NK-92 treated with Interleukin-12 subunit alpha and Interleukin-12 subunit beta, amount 100 ng/mL, for 24 hours (cell line): ENCODE results near the gene HEMGN.
"Not testable (repeated sequence)": the region's sequence is repeated elsewhere in the genome, so short reads cannot be mapped to it uniquely, and the experiment has no call there.

ENCODE experiments used
- DNase-seq: peaks from one replicate; lab custom pipeline; 2025; lab: John Stamatoyannopoulos, UW

Gene HEMGN, protein sequence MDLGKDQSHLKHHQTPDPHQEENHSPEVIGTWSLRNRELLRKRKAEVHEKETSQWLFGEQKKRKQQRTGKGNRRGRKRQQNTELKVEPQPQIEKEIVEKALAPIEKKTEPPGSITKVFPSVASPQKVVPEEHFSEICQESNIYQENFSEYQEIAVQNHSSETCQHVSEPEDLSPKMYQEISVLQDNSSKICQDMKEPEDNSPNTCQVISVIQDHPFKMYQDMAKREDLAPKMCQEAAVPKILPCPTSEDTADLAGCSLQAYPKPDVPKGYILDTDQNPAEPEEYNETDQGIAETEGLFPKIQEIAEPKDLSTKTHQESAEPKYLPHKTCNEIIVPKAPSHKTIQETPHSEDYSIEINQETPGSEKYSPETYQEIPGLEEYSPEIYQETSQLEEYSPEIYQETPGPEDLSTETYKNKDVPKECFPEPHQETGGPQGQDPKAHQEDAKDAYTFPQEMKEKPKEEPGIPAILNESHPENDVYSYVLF

DNA sequence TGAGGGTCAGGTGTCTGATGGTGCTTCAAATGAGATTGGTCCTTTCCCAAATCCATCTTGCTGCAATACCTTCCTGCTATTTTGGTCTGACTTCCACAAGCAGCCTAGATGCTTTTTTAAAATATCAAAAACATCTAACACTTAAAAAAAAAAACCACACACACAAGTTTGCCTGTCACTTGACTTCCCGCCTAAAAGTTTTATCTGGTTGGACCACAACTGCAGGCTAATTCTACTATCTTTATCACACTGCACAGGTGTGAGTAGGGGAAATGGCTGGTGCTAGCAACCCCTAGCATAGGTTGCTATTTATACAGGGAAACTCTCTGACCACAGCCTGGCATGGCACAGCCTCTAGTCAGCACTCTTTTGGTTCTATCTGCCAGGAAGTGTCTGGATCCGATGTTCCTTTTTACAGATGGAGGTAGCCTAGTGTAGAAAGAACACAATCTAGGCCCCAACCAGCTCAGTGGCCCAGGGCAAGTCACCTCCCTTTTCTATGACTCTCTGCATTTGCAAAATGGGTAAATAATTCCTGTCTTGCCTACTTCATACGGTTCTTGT is at the start of gene HEMGN:
Gene HEMGN (minus strand): TSS at position 92 of the 564 bp plus-strand sequence. CDS start 36 bp downstream, at position 56.
- DNase-seq, result peak; percentile 3

DNA sequence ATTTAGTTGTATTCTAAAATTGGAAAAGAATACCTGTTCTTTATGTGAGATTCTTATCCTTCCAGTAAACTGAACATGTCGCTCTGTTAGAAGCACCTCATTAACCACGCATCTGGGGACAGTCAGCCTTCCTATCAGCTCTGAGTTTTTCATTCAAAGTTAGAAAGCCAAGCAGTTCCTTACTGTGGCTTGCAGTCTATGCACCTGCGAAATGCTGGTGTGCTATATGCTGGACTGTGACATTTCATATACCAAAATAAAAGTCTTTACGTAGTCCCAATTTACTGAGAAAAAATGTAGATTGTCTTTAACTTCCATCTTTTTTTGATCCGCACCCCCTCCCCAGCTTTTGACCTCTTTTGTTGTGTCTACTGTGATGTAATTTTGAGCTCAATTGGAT is 49.5 kb upstream of the HEMGN start:
- no peak for DNase-seq

DNA sequence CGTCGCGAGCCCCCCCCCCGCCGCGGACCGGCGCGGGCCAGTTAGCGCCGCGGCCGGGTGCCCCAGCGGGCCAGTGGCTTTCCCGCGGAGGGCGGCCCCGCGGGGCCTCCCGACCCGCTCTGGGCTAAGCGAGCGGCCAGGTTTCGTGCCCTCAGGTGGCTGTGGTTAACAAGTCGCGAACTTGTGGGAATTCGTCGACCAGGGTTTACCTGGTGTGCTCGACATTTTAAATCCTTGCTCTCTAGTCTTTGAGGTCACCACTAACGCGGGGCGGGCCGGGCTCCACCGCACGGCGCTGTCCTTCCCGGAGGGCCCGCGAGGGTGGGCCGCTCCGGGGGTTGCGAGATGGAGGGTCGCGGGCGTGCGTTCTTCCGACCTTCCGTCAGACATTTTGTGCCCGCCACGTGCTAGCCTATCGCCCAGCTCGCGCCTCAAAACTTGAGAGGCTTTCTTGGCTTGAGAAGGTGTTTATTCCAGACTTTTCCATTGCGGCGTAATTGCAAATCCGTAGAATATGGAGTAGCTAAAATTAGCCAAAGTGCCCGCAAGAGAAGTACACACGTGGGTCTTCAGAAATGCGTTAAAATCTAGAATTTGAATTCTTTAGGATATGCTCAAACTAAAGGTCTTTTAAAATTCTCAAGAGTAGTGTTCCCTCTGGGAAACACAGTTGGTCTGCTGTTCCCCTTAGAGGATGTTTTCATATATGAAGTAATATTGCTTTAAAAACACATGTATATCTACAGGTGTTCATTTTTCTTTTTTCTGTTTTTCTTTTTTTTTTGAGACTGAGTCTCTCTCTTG is 47.3 kb upstream of the HEMGN start:
- peak; percentile 72 for DNase-seq

DNA sequence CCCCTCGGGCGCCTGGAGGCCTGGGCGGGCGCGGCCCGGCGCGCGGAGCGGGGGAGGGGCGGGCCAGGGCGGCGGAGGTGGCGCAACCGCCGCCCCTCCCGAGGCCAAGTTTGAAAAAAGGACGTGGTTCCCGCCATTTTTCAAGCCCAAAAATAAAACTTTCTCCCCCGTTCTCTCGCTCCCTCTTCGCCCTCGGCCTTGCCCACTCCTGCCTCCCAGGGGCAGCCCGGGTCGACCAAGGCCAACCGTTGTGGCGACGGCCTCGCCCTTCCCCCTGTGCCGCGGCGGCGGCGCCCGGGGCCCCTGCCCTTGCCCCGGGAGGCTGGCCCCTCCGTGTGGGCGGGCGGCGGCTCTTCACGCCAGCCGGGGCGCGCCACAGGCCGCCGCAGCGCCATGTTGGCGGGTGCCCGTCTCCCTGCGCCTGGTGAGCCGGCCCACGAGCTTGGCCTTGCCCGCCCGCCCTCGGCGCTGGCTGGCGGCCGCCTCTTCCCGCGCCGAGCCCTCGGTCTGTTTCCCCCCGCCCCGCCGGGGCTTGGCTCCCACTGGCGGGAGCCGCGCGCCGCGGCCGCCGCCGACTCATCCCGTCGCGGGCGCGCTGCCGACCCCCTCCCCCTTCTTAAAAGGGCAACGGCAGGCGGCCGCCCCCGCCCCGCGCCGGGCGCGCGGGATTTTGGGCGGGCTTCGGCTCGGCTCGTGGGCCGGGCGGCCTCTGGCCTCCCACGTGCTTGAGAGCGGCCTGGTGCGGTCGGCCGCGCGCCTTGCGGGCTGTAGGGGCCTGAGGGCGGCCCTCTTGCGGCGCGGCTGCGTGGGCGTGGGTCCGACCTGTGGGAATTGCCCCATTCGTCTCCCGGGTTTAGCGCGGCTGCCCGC is 46.5 kb upstream of the HEMGN start:
- peak; percentile 72 for DNase-seq

DNA sequence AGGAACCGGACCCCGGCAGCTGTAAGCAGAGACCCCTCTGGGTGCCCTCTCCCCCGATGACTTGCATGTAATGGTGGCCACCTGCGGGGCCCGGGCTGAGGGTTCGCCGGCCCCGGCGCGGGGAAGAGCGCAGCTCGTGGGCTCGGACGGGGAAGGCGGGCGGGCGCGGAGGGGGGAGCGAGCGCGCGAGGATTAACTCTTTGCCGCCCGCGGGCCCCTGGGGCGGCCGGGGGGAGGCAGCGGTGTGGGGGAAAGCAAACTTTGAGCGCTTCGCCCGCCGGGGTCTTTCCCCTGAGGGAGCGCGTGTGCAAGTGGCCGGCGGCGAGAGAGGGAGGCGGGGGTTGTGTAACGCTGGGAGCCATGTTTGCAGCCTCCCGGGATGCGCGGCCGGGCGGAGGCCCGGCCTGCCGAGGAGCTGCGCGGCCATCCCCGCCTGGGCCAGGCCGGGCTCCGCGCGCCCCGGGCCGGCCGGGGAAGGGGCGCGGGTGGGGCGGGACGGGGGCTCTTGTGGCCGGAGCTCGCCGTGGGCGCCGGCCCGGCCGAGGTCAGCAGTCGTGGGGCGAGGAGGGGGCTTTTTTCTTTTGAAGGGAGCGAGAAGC is 45.7 kb upstream of the HEMGN start:
- peak; percentile 44 for DNase-seq

DNA sequence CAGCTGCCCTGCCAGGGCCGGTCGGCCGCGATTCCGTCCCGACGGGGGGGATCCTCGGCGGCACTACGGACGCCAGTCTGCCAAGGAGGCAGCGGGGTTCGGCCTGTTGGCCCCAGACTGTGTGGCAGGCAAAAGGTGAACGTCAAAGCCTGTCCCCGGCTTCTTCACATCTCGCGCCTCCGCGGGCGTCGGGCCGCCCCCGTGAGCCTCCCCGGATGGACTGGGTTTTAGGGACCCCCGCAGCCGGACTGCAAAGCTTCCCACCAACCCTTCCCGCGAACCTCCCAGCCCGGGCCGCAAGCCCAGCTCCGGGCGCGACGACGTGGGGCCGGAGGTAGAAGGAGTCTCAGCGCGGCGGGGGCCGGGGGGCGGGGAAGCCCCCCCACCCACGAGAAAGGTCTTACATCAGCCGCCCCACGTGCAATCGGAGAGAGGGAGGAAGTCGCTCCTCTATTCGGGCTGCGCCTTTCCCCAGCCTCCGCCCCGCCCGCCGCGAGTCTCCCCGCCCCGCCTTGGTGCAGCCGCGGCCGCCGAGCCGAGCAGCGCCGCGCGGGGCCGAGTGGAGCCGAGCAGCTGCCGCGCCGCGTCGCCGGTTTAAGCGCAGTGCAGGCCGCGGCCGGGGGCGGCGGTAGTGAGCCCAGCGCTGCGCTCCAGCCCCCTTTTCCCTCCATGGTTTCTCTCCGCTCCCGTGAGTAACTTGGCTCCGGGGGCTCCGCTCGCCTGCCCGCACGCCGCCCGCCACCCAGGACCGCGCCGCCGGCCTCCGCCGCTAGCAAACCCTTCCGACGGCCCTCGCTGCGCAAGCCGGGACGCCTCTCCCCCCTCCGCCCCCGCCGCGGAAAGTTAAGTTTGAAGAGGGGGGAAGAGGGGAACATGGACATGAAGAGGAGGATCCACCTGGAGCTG is 45.0 kb upstream of the HEMGN start, which contains the start of gene ANP32B:
Gene ANP32B (plus strand): TSS at position 659 of the 906 bp plus-strand sequence. CDS start 215 bp downstream, at position 874.
- DNase-seq, result peak; percentile 87

DNA sequence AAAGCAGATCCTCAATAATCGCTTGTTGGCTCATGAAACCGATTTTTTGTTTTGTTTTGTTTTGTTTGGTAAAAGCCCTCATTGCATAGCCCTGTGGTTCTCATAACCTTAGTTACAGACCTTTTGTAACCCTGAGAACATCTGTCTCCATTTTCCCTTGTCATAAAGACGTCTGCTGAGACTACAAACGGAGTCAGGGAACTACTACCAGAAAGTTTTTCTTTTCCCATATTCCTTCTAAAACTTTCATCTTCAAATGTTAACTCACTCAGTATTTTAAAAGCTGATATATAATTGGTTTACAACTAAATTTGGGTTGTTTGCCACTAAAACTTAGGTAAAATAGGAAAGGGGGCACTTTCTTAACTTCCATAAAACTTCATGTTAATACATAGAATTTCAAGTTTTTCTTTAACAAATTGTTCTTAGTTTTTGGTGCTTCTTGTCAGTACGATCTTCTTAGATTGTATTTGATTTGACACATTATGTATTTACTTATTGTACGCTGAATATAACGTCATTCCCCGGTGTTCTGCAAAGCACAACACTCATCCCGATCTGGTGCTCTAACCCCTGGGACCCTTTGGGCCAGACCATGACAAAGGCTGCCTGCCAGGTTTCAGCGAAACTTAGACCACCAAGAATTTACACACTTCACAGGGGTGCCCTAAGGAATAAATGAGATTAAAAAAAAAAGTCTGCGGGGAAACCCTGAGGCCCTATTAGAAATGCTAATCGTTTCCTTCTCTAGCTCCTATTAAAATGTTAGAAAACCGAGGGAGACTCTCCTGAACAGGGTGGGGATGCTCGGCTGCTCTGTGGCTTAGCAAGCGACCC is 44.1 kb upstream of the HEMGN start:
- no peak for DNase-seq

DNA sequence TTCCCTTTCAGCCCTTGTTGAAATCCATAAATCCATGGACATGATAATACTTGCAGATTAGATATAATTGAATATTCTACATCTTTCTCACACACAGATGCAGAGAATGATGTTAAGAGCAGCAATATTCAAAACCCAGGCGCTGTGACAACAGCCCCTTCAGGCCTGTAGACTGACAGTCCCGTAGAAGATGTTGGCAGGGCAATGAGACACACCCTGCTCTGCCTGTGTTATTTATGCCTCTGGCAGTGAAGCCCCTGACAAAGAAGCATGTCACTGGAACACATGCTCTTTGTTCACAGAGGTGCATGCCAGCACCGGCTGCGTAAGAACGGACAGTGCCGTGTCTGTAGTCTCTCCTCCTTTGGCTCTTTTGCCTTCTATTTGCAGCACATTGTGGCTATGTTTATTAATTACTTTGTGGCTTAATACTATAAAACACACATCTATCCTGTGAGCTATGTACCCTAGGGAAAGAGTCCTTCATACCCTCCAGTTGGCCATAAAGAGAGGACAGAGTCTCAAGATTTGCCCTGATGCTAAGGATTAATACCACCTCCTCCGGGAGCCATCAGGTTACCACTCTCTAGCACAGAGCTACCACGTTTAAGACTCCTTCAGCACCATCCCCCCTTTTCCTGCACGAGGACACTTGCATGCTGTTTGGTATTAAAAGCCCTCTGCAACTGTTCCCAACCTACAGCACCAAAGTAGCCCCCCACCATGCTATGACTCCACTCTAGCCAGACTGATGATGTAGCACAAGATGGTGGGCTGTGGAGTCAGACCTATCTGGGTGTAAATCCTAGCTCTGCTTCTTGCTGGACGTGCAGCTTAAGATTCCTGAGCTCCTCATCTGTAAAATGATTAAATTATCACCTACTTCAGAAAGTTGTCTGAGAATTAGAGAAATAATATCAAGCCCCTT is 43.2 kb upstream of the HEMGN start:
- DNase-seq, result no peak

DNA sequence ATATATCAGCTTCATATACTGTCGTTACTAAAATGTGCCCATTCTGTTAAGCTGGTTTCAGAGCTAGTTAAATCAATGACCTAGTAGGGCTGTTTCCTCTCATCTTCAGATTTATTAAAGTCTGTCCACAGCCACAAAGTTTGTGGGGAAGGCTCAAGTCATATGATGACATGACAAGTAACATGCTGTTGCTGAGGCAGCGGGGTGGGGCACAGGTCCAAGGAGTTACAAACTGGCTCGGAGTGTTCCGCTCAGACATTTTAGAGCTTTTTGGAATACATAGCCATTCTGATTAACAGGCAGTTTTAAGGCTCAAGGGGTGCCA is 42.5 kb upstream of the HEMGN start:
- DNase-seq, result no peak

DNA sequence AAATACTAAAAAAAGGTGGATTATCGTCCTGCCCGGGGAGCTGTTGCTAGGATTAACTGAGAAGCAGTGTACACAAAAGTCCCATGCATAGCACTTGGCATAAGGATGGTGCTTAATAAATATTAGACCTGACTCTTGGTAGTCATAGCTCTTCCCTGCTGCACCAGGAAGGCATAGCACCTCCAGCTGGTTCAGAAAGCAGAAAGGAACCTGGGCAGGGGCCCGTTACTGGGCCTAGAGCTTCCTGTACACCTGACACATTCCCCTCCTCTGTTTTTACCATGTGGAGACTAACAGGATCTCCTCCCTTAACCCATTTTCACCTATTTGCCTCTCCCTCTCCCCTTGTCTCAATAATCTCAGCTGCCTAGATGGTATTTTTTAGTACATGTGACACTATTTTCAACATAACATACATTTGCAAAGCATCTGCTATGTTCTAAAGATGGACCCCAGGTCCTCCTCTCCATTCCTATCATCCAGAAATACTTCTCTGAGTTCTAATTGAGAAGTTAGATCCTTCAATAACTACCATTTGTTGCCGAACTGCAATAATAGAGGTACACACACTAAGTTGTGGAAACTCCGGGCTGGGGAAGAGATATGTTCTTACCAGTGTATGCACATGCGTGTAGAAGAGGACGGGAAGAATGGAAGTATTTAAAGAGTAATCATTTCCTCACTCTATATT is 42.0 kb upstream of the HEMGN start:
- no peak for DNase-seq

DNA sequence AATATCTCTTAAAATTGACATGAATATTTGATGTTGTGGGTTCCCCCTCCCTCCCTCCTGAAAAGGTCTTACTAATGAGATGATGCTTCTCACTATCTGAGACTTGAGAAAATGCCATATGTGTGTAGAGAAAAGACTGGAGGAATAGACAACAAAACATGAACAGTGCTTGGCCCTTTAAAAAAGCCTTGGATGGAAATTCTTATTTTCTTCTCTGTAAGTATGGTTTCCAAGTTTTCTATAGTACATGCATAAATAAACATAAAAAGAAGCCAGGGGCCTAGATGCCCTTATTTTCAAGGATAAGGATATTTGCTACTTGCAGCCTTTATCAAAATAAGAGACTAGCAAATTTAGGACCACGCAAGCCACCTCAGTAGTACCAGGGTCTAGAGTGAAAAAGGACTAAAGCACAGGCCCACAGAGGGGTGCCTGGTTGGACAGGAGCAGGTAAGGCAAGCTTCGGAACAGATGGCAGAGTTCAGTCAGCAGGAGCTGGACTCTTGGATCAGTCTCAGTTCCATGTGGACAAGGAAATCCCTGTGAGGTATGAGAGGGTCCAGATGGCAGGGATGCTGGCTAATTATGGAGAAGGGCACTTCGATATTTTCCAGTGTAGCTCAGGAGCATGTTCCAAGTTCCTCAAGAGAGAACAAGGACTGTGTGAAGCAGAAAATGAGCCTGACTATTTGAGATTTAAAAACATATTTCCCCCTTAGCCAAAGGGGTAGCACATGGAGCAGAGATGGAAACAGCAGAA is 40.6 kb upstream of the HEMGN start:
- DNase-seq, result no peak

DNA sequence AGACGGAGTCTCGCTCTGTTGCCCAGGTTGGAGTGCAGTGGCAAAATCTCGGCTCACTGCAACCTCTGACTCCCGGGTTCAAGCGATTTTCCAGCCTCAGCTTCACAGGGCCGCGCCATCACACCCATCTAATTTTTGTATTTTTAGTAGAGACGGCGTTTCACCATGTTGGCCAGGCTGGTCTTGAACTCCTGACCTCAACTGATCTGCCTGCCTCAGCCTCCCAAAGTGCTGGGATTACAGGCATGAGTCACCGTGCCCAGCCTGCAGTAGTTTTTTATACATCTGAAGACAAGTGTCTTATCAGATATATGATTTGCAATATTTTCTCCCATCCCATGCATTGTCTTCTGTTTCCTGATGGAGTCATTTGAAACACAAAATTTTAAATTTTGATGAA is 38.7 kb upstream of the HEMGN start:
- DNase-seq, result not testable (repeated sequence)

DNA sequence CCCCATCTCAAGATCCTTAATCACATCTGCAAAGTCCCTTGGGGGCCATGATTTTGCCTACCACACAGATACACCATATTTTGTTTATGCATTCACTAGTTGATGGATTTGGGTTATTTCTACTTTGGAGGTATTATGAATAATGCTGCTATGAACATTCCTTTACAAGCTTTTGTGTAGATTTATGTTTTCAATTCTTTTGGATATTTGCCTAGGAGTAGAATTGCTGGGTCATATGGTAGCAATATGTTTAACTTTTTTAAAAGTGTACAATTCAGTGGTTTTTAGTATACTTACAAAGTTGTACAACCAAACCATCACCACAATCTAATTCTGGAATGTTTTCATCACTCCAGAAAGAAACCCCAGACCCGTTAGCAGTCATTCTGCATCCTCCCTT is 37.4 kb upstream of the HEMGN start:
- no peak for DNase-seq

DNA sequence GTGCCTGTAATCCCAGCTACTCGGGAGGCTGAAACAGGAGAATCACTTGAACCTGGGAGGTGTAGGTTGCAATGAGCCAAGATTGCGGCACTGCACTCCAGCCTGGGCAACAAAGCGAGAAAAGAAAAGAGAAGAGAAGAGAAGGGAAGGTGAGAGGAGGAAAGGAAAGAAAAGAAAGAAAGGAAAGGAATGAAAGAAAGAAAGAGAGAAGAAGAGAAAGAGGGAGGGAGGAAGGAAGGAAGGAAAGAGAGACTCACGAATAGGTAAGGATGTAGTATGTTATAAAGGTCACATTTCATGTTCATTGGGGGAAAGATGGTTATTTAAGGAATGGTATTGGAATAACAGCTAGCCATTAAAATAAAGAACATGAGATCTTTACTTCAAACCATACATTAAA is 34.8 kb upstream of the HEMGN start:
- no peak for DNase-seq

DNA sequence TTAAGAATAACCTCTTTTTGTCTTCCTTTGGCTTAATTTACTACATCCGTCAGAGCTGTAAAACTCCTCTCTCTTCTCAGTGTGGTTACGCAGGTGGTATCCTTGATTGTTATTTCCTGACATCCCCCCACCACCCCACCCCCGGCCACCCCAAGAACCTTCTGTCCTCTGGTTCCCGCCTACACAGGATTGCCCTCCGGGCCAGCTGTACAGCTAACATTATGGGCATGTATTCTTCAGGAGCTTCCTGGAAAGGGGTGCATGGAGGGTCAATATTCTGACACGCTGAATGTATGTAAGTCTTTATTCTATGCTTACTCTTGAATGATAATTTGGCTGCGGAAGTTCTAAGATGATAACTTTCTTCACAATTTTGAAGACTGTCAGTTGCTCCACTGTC is 32.2 kb upstream of the HEMGN start:
- no peak for DNase-seq

DNA sequence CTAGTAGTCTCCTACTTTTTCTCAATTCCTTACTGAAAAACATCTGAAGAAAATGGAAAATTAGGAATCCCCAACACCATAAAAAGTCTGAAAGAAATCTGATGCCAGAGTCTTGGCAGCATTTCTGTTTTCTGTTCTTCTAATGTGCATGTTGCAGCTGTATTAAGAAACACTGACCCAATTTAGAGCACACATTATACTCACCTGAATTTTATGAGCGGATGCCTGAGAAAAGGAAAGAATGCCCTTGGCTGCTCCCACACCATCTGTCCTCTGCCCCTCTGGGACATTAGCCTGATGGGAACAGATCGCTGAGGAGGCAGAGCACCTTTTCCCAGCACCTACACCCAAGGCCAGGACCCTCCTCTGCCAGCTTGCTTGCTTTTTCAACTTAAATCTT is 31.0 kb upstream of the HEMGN start:
- DNase-seq, result no peak

DNA sequence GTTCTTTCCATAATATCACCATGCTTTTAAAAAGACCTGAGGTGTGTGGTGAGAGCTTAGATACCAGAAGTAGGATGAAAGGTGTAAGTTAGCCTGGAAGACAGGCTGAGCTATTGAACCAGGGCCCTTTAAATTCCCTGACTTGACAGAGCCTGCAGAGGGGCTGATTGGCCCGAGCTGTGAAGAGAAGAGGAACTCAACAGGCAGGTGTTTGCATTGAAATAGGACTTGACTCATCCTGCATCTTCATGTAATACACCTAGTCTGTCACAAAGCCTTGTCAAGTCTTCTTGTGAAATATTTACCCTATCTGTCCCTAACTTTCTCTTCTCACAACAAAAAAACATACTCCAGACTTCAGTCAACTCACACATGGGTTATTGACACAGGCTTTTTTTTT is 28.5 kb upstream of the HEMGN start:
- no peak for DNase-seq
